Gastroesophageal sphincter (tissue), 3 donors: ENCODE data around the gene HRC.

Source experiments
- CTCF ChIP-seq, 4 experiments: fragments of 200-600 bp in 2 of 4; fragments of 450-650 bp in 2 of 4; sonication (generic) in 1 of 4; IDR thresholded peaks; one replicate each; pipeline ENCODE4 v1.5.1; 2017 to 2019; ENCODE audit warnings: antibody characterized with exemption in 4 of 4, mild to moderate bottlenecking in 2 of 4, moderate library complexity in 2 of 4
- EP300 ChIP-seq: sonication (generic); formaldehyde crosslinking; IDR thresholded peaks from one replicate; pipeline ENCODE4 v1.6.1; 2017; ENCODE audit warnings: antibody characterized with exemption, mild to moderate bottlenecking
- POLR2A ChIP-seq, 2 donors: fragments of 450-650 bp; IDR thresholded peaks; one replicate each; pipeline ENCODE4 v1.6.1; 2017; ENCODE audit warnings: antibody characterized with exemption in 2 of 2, mild to moderate bottlenecking in 2 of 2, moderate library complexity in 1 of 2
- POLR2AphosphoS5 ChIP-seq: sonication (generic); formaldehyde crosslinking; IDR thresholded peaks from one replicate; pipeline ENCODE4 v1.6.1; 2017; ENCODE audit warnings: antibody characterized with exemption

- TF ChIP-seq CTCF (IDR thresholded peaks at IDR 0.05): no peak
- TF ChIP-seq POLR2AphosphoS5: peak; percentile 37
- no peak for TF ChIP-seq POLR2A (IDR thresholded peaks at IDR 0.05)
- TF ChIP-seq EP300: no peak
These were observed 10.0 kb upstream of the HRC start for GRCh38 chr19:49165111-49165750.
